HCT116 (cell line): ENCODE results near the gene HIF1AN. TPM values are rescaled to one million over a fixed set of nuclear protein-coding genes. Genes with fewer than 3 reads are reported as not detected.

Source experiments
- ATAC-seq: fragments of 200-7000 bp; cut with Tn5 transposase; 2 replicates; pipeline ENCODE4 v1.9.1; 2020; ENCODE audit warnings: mild to moderate bottlenecking, moderate library complexity
- BruUV-seq: library from RNA; stranded (reverse); fragments of 400-500 nt; replicated peaks from 2 replicates; lab custom pipeline; 2021; lab: Mats Ljungman, UMichigan
- CTCF ChIA-PET: fragments of 300-600 bp; sonication (Branson Sonifier 250); formaldehyde crosslinking; loops from one replicate; lab custom pipeline; 2021; ENCODE audit warnings: antibody characterized with exemption; lab: Charles Lee
- POLR2A ChIA-PET: fragments of 300-600, 350-600 bp; sonication (Branson Sonifier 250); formaldehyde crosslinking; loops from one replicate; lab custom pipeline; 2021; ENCODE audit warnings: antibody characterized with exemption; lab: Charles Lee
- RAD21 ChIA-PET, 2 experiments: fragments of 300-600 bp; sonication (Branson Sonifier 250); formaldehyde crosslinking; loops; one replicate each; lab custom pipeline; 2023; ENCODE audit warnings: low total read pairs in 2 of 2; ENCODE audit not compliant: uncharacterized antibody in 2 of 2, unreplicated experiment in 2 of 2, low non-redundant PET in 1 of 2; lab: Charles Lee
- DNase-seq: peaks from one replicate; pipeline ENCODE4 v3.0.0-alpha.2; 2010; ENCODE audit warnings: low read depth, low spot score
- H2AFZ ChIP-seq: fragments of 200-600 bp; shearing (Covaris generic), sonication (generic); 2 replicates; pipeline ENCODE4 v1.6.1; 2017; ENCODE audit warnings: low read depth, mixed run types, mixed read lengths, antibody characterized with exemption, low read length; ENCODE audit not compliant: poor library complexity, severe bottlenecking
- H3K27ac ChIP-seq: 2 replicates; pipeline ENCODE4 v1.5.1; 2012; ENCODE audit warnings: low read depth, low read length
- H3K27me3 ChIP-seq: fragments of 200-600 bp; sonication (generic); 2 replicates; pipeline ENCODE4 v1.6.1; 2016; ENCODE audit warnings: mixed run types, low read length, mixed read lengths; ENCODE audit not compliant: insufficient read depth
- H3K36me3 ChIP-seq, 2 experiments: fragments of 200-500 bp in 1 of 2; fragments of 200-600 bp in 1 of 2; sonication (Bioruptor generic) in 1 of 2; sonication (generic) in 1 of 2; 2 replicates each; pipeline versions ENCODE4 v1.5.1 to v1.6.1; 2014 to 2016; ENCODE audit warnings: low read length in 2 of 2, inconsistent platforms in 1 of 2, mixed read lengths in 1 of 2, mixed run types in 1 of 2; ENCODE audit not compliant: insufficient read depth in 2 of 2, control insufficient read depth in 1 of 2
- H3K4me1 ChIP-seq, 2 experiments: fragments of 200-600 bp in 1 of 2; sonication (generic) in 1 of 2; 2 replicates each; pipeline versions ENCODE4 v1.5.1 to v1.6.1; 2012 to 2017; ENCODE audit warnings: low read length in 2 of 2, inconsistent platforms in 1 of 2, mild to moderate bottlenecking in 1 of 2, mixed read lengths in 1 of 2, mixed run types in 1 of 2, moderate library complexity in 1 of 2; ENCODE audit not compliant: insufficient read depth in 2 of 2, control insufficient read depth in 1 of 2
- H3K4me2 ChIP-seq: fragments of 200-600 bp; sonication (generic); 2 replicates; pipeline ENCODE4 v1.6.1; 2017; ENCODE audit warnings: mixed run types, low read length, mixed read lengths
- H3K4me3 ChIP-seq, 2 experiments: fragments of 200-600 bp in 1 of 2; sonication (generic) in 1 of 2; replicated peaks in 1 of 2; 2 replicates each; pipeline ENCODE4 v1.5.1; 2011 to 2016; ENCODE audit warnings: low read length in 2 of 2, control low read depth in 1 of 2, low read depth in 1 of 2, mild to moderate bottlenecking in 1 of 2, mixed read lengths in 1 of 2, mixed run types in 1 of 2
- H3K79me2 ChIP-seq: fragments of 200-600 bp; sonication (generic); 2 replicates; pipeline ENCODE4 v1.6.1; 2017; ENCODE audit warnings: mild to moderate bottlenecking, mixed run types, low read length, moderate library complexity, mixed read lengths; ENCODE audit not compliant: insufficient read depth
- H3K9ac ChIP-seq: fragments of 200-600 bp; sonication (generic); 2 replicates; pipeline ENCODE4 v1.6.1; 2016; ENCODE audit warnings: low read length, mixed read lengths
- H3K9me2 ChIP-seq: fragments of 200-600 bp; sonication (generic), shearing (Covaris generic); 2 replicates; pipeline ENCODE4 v1.6.1; 2017; ENCODE audit warnings: mixed run types, mild to moderate bottlenecking, moderate library complexity; ENCODE audit not compliant: insufficient read depth
- H3K9me3 ChIP-seq, 2 experiments: fragments of 200-500 bp in 1 of 2; fragments of 200-600 bp in 1 of 2; sonication (Bioruptor generic) in 1 of 2; sonication (generic) in 1 of 2; 2 replicates each; pipeline ENCODE4 v1.6.1; 2014 to 2017; ENCODE audit warnings: low read length in 2 of 2, mixed read lengths in 2 of 2, inconsistent platforms in 1 of 2, low read depth in 1 of 2, mild to moderate bottlenecking in 1 of 2, mixed run types in 1 of 2, moderate library complexity in 1 of 2; ENCODE audit not compliant: control insufficient read depth in 1 of 2, insufficient read depth in 1 of 2
- H4K20me1 ChIP-seq: fragments of 200-600 bp; sonication (generic), shearing (Covaris generic); 2 replicates; pipeline ENCODE4 v1.6.1; 2017; ENCODE audit warnings: mixed run types, mild to moderate bottlenecking, moderate library complexity; ENCODE audit not compliant: insufficient read depth
- CEBPB ChIP-seq: IDR thresholded peaks from 2 replicates; pipeline ENCODE4 v1.6.1; 2012; ENCODE audit warnings: low read depth
- ELF1 ChIP-seq: IDR thresholded peaks from 2 replicates; pipeline ENCODE4 v1.6.1; 2012; ENCODE audit warnings: low read depth, borderline replicate concordance
- EZH2phosphoT487 ChIP-seq: fragments of 200-600 bp; IDR thresholded peaks from 2 replicates; pipeline ENCODE4 v1.6.1; 2018; ENCODE audit warnings: antibody characterized with exemption, borderline replicate concordance
- JUND ChIP-seq: IDR thresholded peaks from 2 replicates; pipeline ENCODE4 v1.6.1; 2012
- MAX ChIP-seq: IDR thresholded peaks from 2 replicates; pipeline ENCODE4 v1.6.1; 2012
- POLR2A ChIP-seq: IDR thresholded peaks from 2 replicates; pipeline ENCODE4 v1.7.0; 2011; ENCODE audit warnings: borderline replicate concordance; ENCODE audit not compliant: insufficient read depth, insufficient read length; ENCODE audit errors: extremely low read depth
- POLR2AphosphoS5 ChIP-seq: IDR thresholded peaks from 2 replicates; pipeline ENCODE4 v1.6.1; 2011; ENCODE audit warnings: mild to moderate bottlenecking, low read depth, low read length, moderate library complexity
- RAD21 ChIP-seq: IDR thresholded peaks from 2 replicates; pipeline ENCODE4 v1.6.1; 2012; ENCODE audit warnings: low read depth, mild to moderate bottlenecking
- SIN3A ChIP-seq: IDR thresholded peaks from 2 replicates; pipeline ENCODE4 v1.6.1; 2012; ENCODE audit warnings: low read depth
- SP1 ChIP-seq: IDR thresholded peaks from 2 replicates; pipeline ENCODE4 v1.6.1; 2012; ENCODE audit warnings: low read depth
- SRF ChIP-seq: IDR thresholded peaks from 2 replicates; pipeline ENCODE4 v1.6.1; 2012; ENCODE audit warnings: low read depth
- TCF7L2 ChIP-seq: IDR thresholded peaks from 2 replicates; pipeline ENCODE4 v1.7.0; 2011; ENCODE audit warnings: borderline replicate concordance, inconsistent platforms; ENCODE audit not compliant: insufficient read depth, insufficient read length; ENCODE audit errors: extremely low read depth
- YY1 ChIP-seq: IDR thresholded peaks from 2 replicates; pipeline ENCODE4 v1.6.1; 2011; ENCODE audit warnings: low read length, low read depth, moderate library complexity, mild to moderate bottlenecking; ENCODE audit not compliant: insufficient replicate concordance; ENCODE audit errors: extremely low read depth
- ZFX ChIP-seq: fragments of 450-650 bp; IDR thresholded peaks from 2 replicates; pipeline ENCODE4 v1.6.1; 2017
- intact Hi-C: fragments of 100-400 bp; cut with micrococcal nuclease; formaldehyde crosslinking; loops from 2 replicates; pipeline ENCODE4 v1.10.0; 2022
- total RNA-seq: library from RNA; stranded (reverse); gene quantifications from one replicate; pipeline ENCODE4 v1.2.1, GENCODE V29; 2021; ENCODE audit not compliant: unreplicated experiment
- TF ChIP-seq, protein P1 (sequence below), 3 experiments: fragments of 200-600 bp in 1 of 3; sonication (generic) in 1 of 3; IDR thresholded peaks in 2 of 3; conservative IDR thresholded peaks in 1 of 3; 2 replicates each; pipeline ENCODE4 v1.5.1; 2012 to 2017; ENCODE audit warnings: low read depth in 2 of 3, low read length in 2 of 3, antibody characterized with exemption in 1 of 3, borderline replicate concordance in 1 of 3, control low read depth in 1 of 3, mild to moderate bottlenecking in 1 of 3, mixed read lengths in 1 of 3, mixed run types in 1 of 3, moderate library complexity in 1 of 3; ENCODE audit not compliant: insufficient read depth in 1 of 3

HIF1AN gene
- total RNA-seq, 1 experiment from 2014 or later = 67.2 TPM

- Histone ChIP-seq H3K9me2 (no peaks in the 10 kb centered on the region), H3K4me3 (no peak overlapping the region), H3K9me3 (no peaks in the 10 kb centered on the region), H3K36me3 (peaks cover 19 to 33% of the 10 kb centered on the region in 2 experiments; a peak in 3 of 4 replicates), H3K79me2 (no peaks in the 10 kb centered on the region), H3K9ac (no peak overlapping the region), H2AFZ (no peak overlapping the region), H3K27me3 (no peaks in the 10 kb centered on the region), H3K4me2 (no peak overlapping the region), H3K4me1 (peaks cover 0 to 4% of the 10 kb centered on the region in 2 experiments; a peak in 1 of 4 replicates), H4K20me1 (no peaks in the 10 kb centered on the region), H3K27ac (no peak overlapping the region)
- POLR2A ChIA-PET = no interaction called here
- intact Hi-C loops = no loop called here
- no TSS peak for BruUV-seq
- RAD21 ChIA-PET = no interaction called here
- TF ChIP-seq TCF7L2 (no peak), SIN3A (no peak), EZH2phosphoT487 (no peak), RAD21 (no peak), CEBPB (no peak), ZFX (no peak), POLR2A (no peak), SRF (no peak), JUND (no peak), YY1 (no peak)
- DNase-seq = no peak
- CTCF ChIA-PET = interaction anchor here (2.6 to 2.7 kb wide), 2 partner anchors 11 to 163 kb away, joined by 27 to 30 read pairs; no protein-coding TSS in a partner anchor
- ATAC-seq = no peak
These were observed 28.4 kb upstream of the HIF1AN start for GRCh38 chr10:100507357-100507732.

- ChIA-PET RAD21 (interaction anchor here (0.8 to 1.1 kb wide), 2 partner anchors 67 to 370 kb away, joined by 3 read pairs; no protein-coding TSS in a partner anchor), CTCF (interaction anchor here (0.9 to 2.7 kb wide), 19 partner anchors 9 to 380 kb away, joined by 3 to 30 read pairs (median 6); partner anchors contain the start of genes HIF1AN and SCD), POLR2A (interaction anchor here (1.5 kb wide), 1 partner anchor 27 kb away, joined by 4 read pairs; the partner anchor contains the start of gene HIF1AN)
- no peaks in the 10 kb centered on the region for H3K79me2 ChIP-seq
- H4K20me1 ChIP-seq = no peaks in the 10 kb centered on the region
- no peak overlapping the region for H3K4me3 ChIP-seq
- intact Hi-C loops = loop anchor here (1.0 to 2.0 kb wide), 4 partner anchors 74 to 371 kb away; no protein-coding TSS in a partner anchor
- no peak for ATAC-seq
- no peak for TF ChIP-seq MAX
- no peak for TF ChIP-seq POLR2AphosphoS5
- TF ChIP-seq ELF1 = no peak
- TF ChIP-seq, protein P1, sequence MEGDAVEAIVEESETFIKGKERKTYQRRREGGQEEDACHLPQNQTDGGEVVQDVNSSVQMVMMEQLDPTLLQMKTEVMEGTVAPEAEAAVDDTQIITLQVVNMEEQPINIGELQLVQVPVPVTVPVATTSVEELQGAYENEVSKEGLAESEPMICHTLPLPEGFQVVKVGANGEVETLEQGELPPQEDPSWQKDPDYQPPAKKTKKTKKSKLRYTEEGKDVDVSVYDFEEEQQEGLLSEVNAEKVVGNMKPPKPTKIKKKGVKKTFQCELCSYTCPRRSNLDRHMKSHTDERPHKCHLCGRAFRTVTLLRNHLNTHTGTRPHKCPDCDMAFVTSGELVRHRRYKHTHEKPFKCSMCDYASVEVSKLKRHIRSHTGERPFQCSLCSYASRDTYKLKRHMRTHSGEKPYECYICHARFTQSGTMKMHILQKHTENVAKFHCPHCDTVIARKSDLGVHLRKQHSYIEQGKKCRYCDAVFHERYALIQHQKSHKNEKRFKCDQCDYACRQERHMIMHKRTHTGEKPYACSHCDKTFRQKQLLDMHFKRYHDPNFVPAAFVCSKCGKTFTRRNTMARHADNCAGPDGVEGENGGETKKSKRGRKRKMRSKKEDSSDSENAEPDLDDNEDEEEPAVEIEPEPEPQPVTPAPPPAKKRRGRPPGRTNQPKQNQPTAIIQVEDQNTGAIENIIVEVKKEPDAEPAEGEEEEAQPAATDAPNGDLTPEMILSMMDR (IDR thresholded peaks at IDR 0.05 in 2 of 3, conservative IDR thresholded peaks at IDR 0.05 in 1 of 3; ENCODE audit: borderline replicate concordance in 1 of 3, insufficient read depth in 1 of 3, low read depth in 2 of 3, low read length in 2 of 3) = no peak
- no peak for TF ChIP-seq SP1
- TF ChIP-seq RAD21 = no peak
- no peak for TF ChIP-seq CEBPB
- H3K9me3 ChIP-seq = no peaks in the 10 kb centered on the region
- H3K9ac ChIP-seq = no peak overlapping the region
- peaks cover 0 to 4% of the 10 kb centered on the region in 2 experiments; a peak in 1 of 4 replicates for H3K4me1 ChIP-seq
- no peak overlapping the region for H2AFZ ChIP-seq
- no peak overlapping the region for H3K4me2 ChIP-seq
- H3K9me2 ChIP-seq = no peaks in the 10 kb centered on the region
- no peaks in the 10 kb centered on the region for H3K27me3 ChIP-seq
- no peak overlapping the region for H3K27ac ChIP-seq
- no TSS peak for BruUV-seq
- no peak for DNase-seq
- peaks cover 24 to 36% of the 10 kb centered on the region in 2 experiments; a peak in 3 of 4 replicates for H3K36me3 ChIP-seq
These were observed 27.5 kb upstream of the HIF1AN start for GRCh38 chr10:100508266-100508665.
